Uterus (tissue), 4 donors: ENCODE data around the gene RPGR. TPM values are rescaled to one million over a fixed set of nuclear protein-coding genes. Genes with fewer than 3 reads are reported as not detected.

Experiments
- DNase-seq, 2 donors: peaks; one replicate each; pipeline ENCODE4 v3.0.0-alpha.2; 2019 to 2020
- H3K27ac ChIP-seq, 2 donors: fragments of 200-600 bp; sonication (generic); 1 replicate in 1 of 2; 2 replicates in 1 of 2; pipeline ENCODE4 v1.5.1; 2016 to 2018
- H3K27me3 ChIP-seq, 2 donors: fragments of 200-600 bp; sonication (generic); one replicate each; pipeline ENCODE4 v1.5.1; 2018 to 2019; ENCODE audit warnings: control low read depth in 1 of 2
- H3K36me3 ChIP-seq, 2 donors: fragments of 200-600 bp; sonication (generic); one replicate each; pipeline ENCODE4 v1.5.1; 2019; ENCODE audit warnings: control low read depth in 1 of 2
- H3K4me1 ChIP-seq, 2 donors: fragments of 200-600 bp; sonication (generic); one replicate each; pipeline ENCODE4 v1.5.1; 2018 to 2019; ENCODE audit warnings: control low read depth in 1 of 2
- H3K4me3 ChIP-seq, 2 donors: fragments of 200-600 bp; sonication (generic); 1 replicate in 1 of 2; 2 replicates in 1 of 2; pipeline ENCODE4 v1.5.1; 2018 to 2019; ENCODE audit warnings: mild to moderate bottlenecking in 1 of 2
- H3K9me3 ChIP-seq, 2 donors: fragments of 200-600 bp; sonication (generic); one replicate each; pipeline ENCODE4 v1.5.1; 2019; ENCODE audit warnings: control low read depth in 1 of 2
- CTCF ChIP-seq, 4 experiments: fragments of 200-600 bp in 2 of 4; fragments of 450-650 bp in 2 of 4; sonication (generic) in 2 of 4; IDR thresholded peaks; one replicate each; pipeline ENCODE4 v1.5.1; 2016 to 2019; ENCODE audit warnings: antibody characterized with exemption in 4 of 4, mild to moderate bottlenecking in 2 of 4, moderate library complexity in 1 of 4
- POLR2A ChIP-seq, 2 donors: fragments of 450-650 bp; IDR thresholded peaks; one replicate each; pipeline ENCODE4 v1.6.1; 2016; ENCODE audit warnings: antibody characterized with exemption in 2 of 2, mild to moderate bottlenecking in 1 of 2, moderate library complexity in 1 of 2
- intact Hi-C: fragments of 100-400 bp; cut with DNase I; formaldehyde crosslinking; loops from one replicate; pipeline ENCODE4 v1.15.1; 2023; ENCODE audit warnings: low total_unique reads
- total RNA-seq, 4 donors: library from RNA; depleted of rRNA in 3 of 4; stranded (reverse); fragments of >200 nt in 3 of 4; gene quantifications; one replicate each; pipeline versions ENCODE4 v1.1.0 to v1.2.4, GENCODE V29; 2014 to 2023
- donor health status: DM: yes; HTN: yes; CAD: no.

The RPGR gene
- total RNA-seq, 4 donors from 2014 or later = 27.1 to 133 (median 41.4) TPM

GRCh38 chrX:38356401-38356800 is 29.1 kb upstream of the RPGR start:
- Histone ChIP-seq H3K36me3 (no peaks in the 10 kb centered on the region), H3K4me3 (no peak overlapping the region), H3K27me3 (no peaks in the 10 kb centered on the region), H3K27ac (peak overlapping the region in 1 of 2 donors; percentile 54), H3K4me1 (no peaks in the 10 kb centered on the region), H3K9me3 (no peaks in the 10 kb centered on the region)
- no peak for DNase-seq
- intact Hi-C loops = no loop called here
- TF ChIP-seq CTCF (IDR thresholded peaks at IDR 0.05) = no peak

- Histone ChIP-seq H3K9me3 (no peaks in the 10 kb centered on the region), H3K27me3 (no peaks in the 10 kb centered on the region), H3K4me3 (no peak within 1 kb of the TSS), H3K27ac (no peak within 1 kb of the TSS), H3K4me1 (no peaks in the 10 kb centered on the region), H3K36me3 (no peaks in the 10 kb centered on the region)
- intact Hi-C loops = no loop called here
- DNase-seq = no peak
- TF ChIP-seq POLR2A (IDR thresholded peaks at IDR 0.05) (no peak), CTCF (IDR thresholded peaks at IDR 0.05) (no peak)
These were observed 25.1 kb upstream of the RPGR start, which contains the start of gene OTC for GRCh38 chrX:38352362-38352761. TSS of gene OTC (plus strand) at chrX:38352604. CDS start at chrX:38352697, 93 bp downstream.

GRCh38 chrX:38351346-38351745 is 24.0 kb upstream of the RPGR start:
- intact Hi-C loops = no loop called here
- Histone ChIP-seq H3K9me3 (no peaks in the 10 kb centered on the region), H3K27me3 (no peaks in the 10 kb centered on the region)

GRCh38 chrX:38347136-38347535 is 19.8 kb upstream of the RPGR start:
- Histone ChIP-seq H3K27me3 (peaks cover 0 to 5% of the 10 kb centered on the region in 2 donors), H3K9me3 (no peaks in the 10 kb centered on the region), H3K4me1 (no peaks in the 10 kb centered on the region), H3K4me3 (no peak overlapping the region), H3K27ac (no peak overlapping the region), H3K36me3 (no peaks in the 10 kb centered on the region)
- DNase-seq = no peak
- intact Hi-C loops = no loop called here
- TF ChIP-seq CTCF (IDR thresholded peaks at IDR 0.05) = no peak
- no peak for TF ChIP-seq POLR2A (IDR thresholded peaks at IDR 0.05)

More at GRCh38 chrX:38351346-38351745, 24.0 kb upstream of the RPGR start:
- no peak for DNase-seq
- Histone ChIP-seq H3K36me3 (no peaks in the 10 kb centered on the region), H3K4me3 (no peak overlapping the region), H3K4me1 (no peaks in the 10 kb centered on the region), H3K27ac (no peak overlapping the region)
- TF ChIP-seq POLR2A (IDR thresholded peaks at IDR 0.05) = no peak
- no peak for TF ChIP-seq CTCF (IDR thresholded peaks at IDR 0.05)

- H3K9me3 ChIP-seq = no peaks in the 10 kb centered on the region
- no peak for DNase-seq
- H3K27ac ChIP-seq = no peak overlapping the region
- TF ChIP-seq POLR2A (IDR thresholded peaks at IDR 0.05) (no peak), CTCF (IDR thresholded peaks at IDR 0.05) (no peak)
- no peak overlapping the region for H3K4me3 ChIP-seq
- H3K4me1 ChIP-seq = no peaks in the 10 kb centered on the region
- no peaks in the 10 kb centered on the region for H3K36me3 ChIP-seq
- H3K27me3 ChIP-seq = peaks cover 0 to 5% of the 10 kb centered on the region in 2 donors
- intact Hi-C loops = no loop called here
These were observed 18.8 kb upstream of the RPGR start for GRCh38 chrX:38346150-38346549.
